Activated CD4-positive, alpha-beta memory T cell treated with anti-CD3 and anti-CD28 coated beads, Interleukin-2, amount 10 ng/mL, durations not matched to agents 7 days and 5 days (primary cell): ENCODE measurements around the gene ACSL6. TPM values are rescaled to one million over a fixed set of nuclear protein-coding genes. Genes with fewer than 3 reads are reported as not detected.

ENCODE experiments used
- CTCF ChIA-PET: fragments of 350-600 bp; sonication (Branson Sonifier 250); formaldehyde crosslinking; loops from one replicate; lab custom pipeline; 2021; ENCODE audit warnings: antibody characterized with exemption, inconsistent platforms; lab: Charles Lee
- POLR2A ChIA-PET: fragments of 350-600 bp; sonication (Branson Sonifier 250); formaldehyde crosslinking; loops from one replicate; lab custom pipeline; 2021; ENCODE audit warnings: antibody characterized with exemption; lab: Charles Lee
- DNase-seq: peaks from one replicate; pipeline ENCODE4 v3.0.0-alpha.2; 2020
- H3K27ac Mint-ChIP-seq: one replicate; pipeline ENCODE4 v1.8.0; 2021; ENCODE audit warnings: mild to moderate bottlenecking, mixed read lengths
- H3K27me3 Mint-ChIP-seq: one replicate; pipeline ENCODE4 v1.8.0; 2021; ENCODE audit warnings: mixed read lengths
- H3K36me3 Mint-ChIP-seq: one replicate; pipeline ENCODE4 v1.8.0; 2021; ENCODE audit warnings: low read depth, mixed read lengths
- H3K4me1 Mint-ChIP-seq: one replicate; pipeline ENCODE4 v1.8.0; 2021; ENCODE audit warnings: mixed read lengths
- H3K4me3 Mint-ChIP-seq: one replicate; pipeline ENCODE4 v1.8.0; 2021; ENCODE audit warnings: mild to moderate bottlenecking, mixed read lengths
- H3K9me3 Mint-ChIP-seq: one replicate; pipeline ENCODE4 v1.8.0; 2021; ENCODE audit warnings: mixed read lengths
- total RNA-seq, 2 experiments: library from RNA; stranded (reverse); gene quantifications; one replicate each; pipeline ENCODE4 v1.2.3, GENCODE V29; 2021

ACSL6 gene
- total RNA-seq, 2 experiments from 2014 or later: 10.6 to 11.5 TPM

GRCh38 chr5:132033122-132033521 lies 21.7 kb upstream of the ACSL6 start:
- H3K27ac Mint-ChIP-seq: no peak overlapping the region
- H3K9me3 Mint-ChIP-seq: peaks cover 11% of the 10 kb centered on the region
- POLR2A ChIA-PET: no interaction called here
- H3K4me1 Mint-ChIP-seq: no peaks in the 10 kb centered on the region
- H3K4me3 Mint-ChIP-seq: no peak overlapping the region
- DNase-seq: no peak
- CTCF ChIA-PET: no interaction called here
- H3K27me3 Mint-ChIP-seq: peaks cover 56% of the 10 kb centered on the region
- H3K36me3 Mint-ChIP-seq: peaks cover 16% of the 10 kb centered on the region

- Mint-ChIP-seq H3K27ac (no peak overlapping the region), H3K9me3 (peaks cover 11% of the 10 kb centered on the region), H3K4me3 (no peak overlapping the region), H3K4me1 (no peaks in the 10 kb centered on the region), H3K27me3 (peaks cover 51% of the 10 kb centered on the region), H3K36me3 (peaks cover 16% of the 10 kb centered on the region)
- ChIA-PET POLR2A (no interaction called here), CTCF (interaction anchor here (1.0 kb wide), 1 partner anchor 206 kb away, joined by 3 read pairs; no protein-coding TSS in a partner anchor)
- DNase-seq: no peak
Measured at GRCh38 chr5:132032196-132032595, 20.7 kb upstream of the ACSL6 start.

DNA sequence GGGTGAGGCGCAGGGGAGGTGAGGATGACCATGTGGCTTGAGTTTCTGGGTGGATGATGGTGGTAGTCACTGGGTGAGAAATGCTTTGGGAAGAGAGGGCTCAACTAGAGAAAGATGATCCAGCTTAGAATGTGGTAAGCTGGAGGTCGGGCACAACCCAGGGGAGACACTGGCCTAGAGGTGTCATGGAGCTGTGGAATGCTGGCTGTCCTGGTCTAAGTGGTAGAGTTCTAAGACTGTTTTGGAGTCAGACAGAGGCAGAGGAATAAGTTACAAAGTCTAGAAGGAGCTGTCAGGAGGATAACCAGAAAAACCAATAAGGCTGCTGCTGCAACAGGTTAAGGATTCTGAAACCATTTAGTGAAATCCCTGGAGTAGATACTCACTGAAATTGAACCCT lies 19.2 kb upstream of the ACSL6 start:
- no peaks in the 10 kb centered on the region for H3K4me1 Mint-ChIP-seq
- POLR2A ChIA-PET: no interaction called here

DNA sequence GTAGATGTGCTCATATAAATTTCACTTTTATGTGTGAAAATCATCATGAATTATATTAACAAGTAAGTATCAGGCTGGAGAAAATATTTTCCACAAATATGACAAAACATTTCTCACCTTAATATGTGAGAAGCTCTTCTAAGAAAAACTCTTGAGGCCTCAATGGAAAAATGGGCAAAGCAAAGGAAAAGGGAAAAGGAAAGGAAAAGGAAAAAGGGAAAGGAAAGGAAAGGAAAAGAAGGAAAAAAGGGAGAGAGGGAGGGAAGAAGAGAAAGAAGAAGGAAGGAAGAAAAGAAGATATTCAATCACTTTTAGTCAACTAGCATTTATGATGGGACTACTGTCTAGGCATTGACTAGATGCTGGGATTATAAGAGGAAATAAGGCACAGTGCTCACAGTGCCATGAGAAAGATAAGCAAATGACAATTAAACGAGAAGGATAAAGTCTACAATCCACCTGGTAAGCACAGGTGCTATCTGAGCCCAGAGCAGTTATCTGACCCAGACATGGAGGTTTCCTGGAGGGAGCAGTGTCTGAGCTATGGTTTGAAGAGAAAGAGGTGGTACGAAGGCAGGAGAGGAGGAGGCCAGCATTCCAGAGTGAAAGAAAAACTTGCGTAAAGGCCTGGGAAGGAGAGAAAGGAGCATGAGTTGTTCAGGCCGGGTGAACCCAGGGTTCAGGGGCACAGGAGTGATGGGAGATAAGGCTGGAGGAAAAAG lies 18.3 kb upstream of the ACSL6 start:
- H3K4me1 Mint-ChIP-seq: no peaks in the 10 kb centered on the region
- peaks cover 44% of the 10 kb centered on the region for H3K27me3 Mint-ChIP-seq
- CTCF ChIA-PET: interaction anchor here (0.7 to 1.1 kb wide), 3 partner anchors 24 to 958 kb away, joined by 3 read pairs; no protein-coding TSS in a partner anchor
- H3K9me3 Mint-ChIP-seq: peaks cover 11% of the 10 kb centered on the region
- no peak overlapping the region for H3K4me3 Mint-ChIP-seq
- no peak for DNase-seq
- no peak overlapping the region for H3K27ac Mint-ChIP-seq
- POLR2A ChIA-PET: no interaction called here
- H3K36me3 Mint-ChIP-seq: peaks cover 16% of the 10 kb centered on the region

More for the DNA sequence above, 19.2 kb upstream of the ACSL6 start:
- peaks cover 44% of the 10 kb centered on the region for H3K27me3 Mint-ChIP-seq
- H3K36me3 Mint-ChIP-seq: peaks cover 16% of the 10 kb centered on the region
- no peak for DNase-seq
- no peak overlapping the region for H3K4me3 Mint-ChIP-seq
- CTCF ChIA-PET: interaction anchor here (1.1 kb wide), 1 partner anchor 23 kb away, joined by 3 read pairs; no protein-coding TSS in a partner anchor
- peaks cover 11% of the 10 kb centered on the region for H3K9me3 Mint-ChIP-seq
- H3K27ac Mint-ChIP-seq: no peak overlapping the region

GRCh38 chr5:132027027-132027426 lies 15.6 kb upstream of the ACSL6 start:
- peaks cover 10% of the 10 kb centered on the region for H3K36me3 Mint-ChIP-seq
- DNase-seq: no peak
- peaks cover 26% of the 10 kb centered on the region for H3K27me3 Mint-ChIP-seq
- ChIA-PET CTCF (interaction anchor here (1.1 to 1.4 kb wide), 2 partner anchors 26 to 36 kb away, joined by 3 to 4 read pairs; no protein-coding TSS in a partner anchor), POLR2A (interaction anchor here (1.0 to 1.2 kb wide), 2 partner anchors 29 to 30 kb away, joined by 3 to 5 read pairs; no protein-coding TSS in a partner anchor)
- H3K9me3 Mint-ChIP-seq: peaks cover 8% of the 10 kb centered on the region
- H3K4me1 Mint-ChIP-seq: peaks cover 8% of the 10 kb centered on the region
- no peak overlapping the region for H3K4me3 Mint-ChIP-seq
- peak overlapping the region; percentile 23 for H3K27ac Mint-ChIP-seq

- Mint-ChIP-seq H3K36me3 (peaks cover 10% of the 10 kb centered on the region), H3K9me3 (peaks cover 8% of the 10 kb centered on the region), H3K4me3 (no peak overlapping the region), H3K27ac (no peak overlapping the region), H3K27me3 (peaks cover 21% of the 10 kb centered on the region), H3K4me1 (peaks cover 9% of the 10 kb centered on the region)
- peak; percentile 72 for DNase-seq
- ChIA-PET CTCF (interaction anchor here (1.1 kb wide), 1 partner anchor 37 kb away, joined by 4 read pairs; no protein-coding TSS in a partner anchor), POLR2A (no interaction called here)
Measured at GRCh38 chr5:132026516-132027008, 15.1 kb upstream of the ACSL6 start.

- no peak for DNase-seq
- Mint-ChIP-seq H3K4me1 (peaks cover 17% of the 10 kb centered on the region), H3K9me3 (peaks cover 6% of the 10 kb centered on the region), H3K36me3 (peaks cover 10% of the 10 kb centered on the region), H3K27me3 (peaks cover 22% of the 10 kb centered on the region), H3K4me3 (no peak overlapping the region), H3K27ac (no peak overlapping the region)
- POLR2A ChIA-PET: no interaction called here
- CTCF ChIA-PET: no interaction called here
Measured at GRCh38 chr5:132025403-132025971, 14.0 kb upstream of the ACSL6 start.

DNA sequence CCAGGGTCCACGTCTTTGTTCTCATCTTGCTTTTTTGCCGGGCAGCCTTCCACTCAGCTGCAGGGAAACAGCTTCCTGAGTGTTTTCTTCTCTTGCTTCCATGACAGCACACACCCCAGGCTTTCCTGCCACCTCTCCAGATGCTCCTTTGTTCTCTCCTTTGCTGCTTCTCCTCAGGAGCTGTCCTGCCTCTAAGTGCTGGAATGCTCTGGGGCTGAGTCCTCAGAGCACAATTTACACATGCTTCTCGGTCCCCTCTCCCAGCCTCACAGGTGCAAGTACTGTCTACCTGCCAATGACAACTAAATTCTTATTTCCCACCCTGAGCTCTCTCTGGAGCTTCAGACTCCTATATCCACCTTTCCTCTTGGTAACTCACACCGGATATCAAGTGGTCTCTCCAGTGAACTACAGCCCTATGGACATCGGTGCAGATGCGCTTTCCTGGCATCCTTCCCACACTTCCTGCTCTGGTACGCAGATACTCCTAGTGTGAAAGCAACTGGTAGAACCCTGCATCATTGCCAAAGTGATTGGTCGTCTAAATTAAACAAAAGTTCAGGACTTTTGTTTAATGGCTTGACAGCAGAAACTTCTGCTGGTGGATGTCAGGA lies 13.4 kb upstream of the ACSL6 start:
- no peak overlapping the region for H3K4me3 Mint-ChIP-seq
- ChIA-PET CTCF (no interaction called here), POLR2A (interaction anchor here (1.5 kb wide), 1 partner anchor 13 kb away, joined by 4 read pairs; the partner anchor contains the start of gene ACSL6)
- no peak overlapping the region for H3K27ac Mint-ChIP-seq
- H3K4me1 Mint-ChIP-seq: peaks cover 23% of the 10 kb centered on the region
- H3K27me3 Mint-ChIP-seq: peaks cover 16% of the 10 kb centered on the region
- H3K36me3 Mint-ChIP-seq: peaks cover 5% of the 10 kb centered on the region
- no peaks in the 10 kb centered on the region for H3K9me3 Mint-ChIP-seq
- DNase-seq: no peak

GRCh38 chr5:132024117-132024435 lies 12.6 kb upstream of the ACSL6 start:
- no peak for DNase-seq
- Mint-ChIP-seq H3K4me1 (peaks cover 30% of the 10 kb centered on the region), H3K36me3 (no peaks in the 10 kb centered on the region), H3K27ac (no peak overlapping the region), H3K27me3 (peaks cover 11% of the 10 kb centered on the region), H3K9me3 (no peaks in the 10 kb centered on the region), H3K4me3 (no peak overlapping the region)
- ChIA-PET POLR2A (interaction anchor here (1.1 to 1.5 kb wide), 2 partner anchors 13 to 27 kb away, joined by 3 to 4 read pairs; partner anchors contain the start of gene ACSL6), CTCF (no interaction called here)

DNA sequence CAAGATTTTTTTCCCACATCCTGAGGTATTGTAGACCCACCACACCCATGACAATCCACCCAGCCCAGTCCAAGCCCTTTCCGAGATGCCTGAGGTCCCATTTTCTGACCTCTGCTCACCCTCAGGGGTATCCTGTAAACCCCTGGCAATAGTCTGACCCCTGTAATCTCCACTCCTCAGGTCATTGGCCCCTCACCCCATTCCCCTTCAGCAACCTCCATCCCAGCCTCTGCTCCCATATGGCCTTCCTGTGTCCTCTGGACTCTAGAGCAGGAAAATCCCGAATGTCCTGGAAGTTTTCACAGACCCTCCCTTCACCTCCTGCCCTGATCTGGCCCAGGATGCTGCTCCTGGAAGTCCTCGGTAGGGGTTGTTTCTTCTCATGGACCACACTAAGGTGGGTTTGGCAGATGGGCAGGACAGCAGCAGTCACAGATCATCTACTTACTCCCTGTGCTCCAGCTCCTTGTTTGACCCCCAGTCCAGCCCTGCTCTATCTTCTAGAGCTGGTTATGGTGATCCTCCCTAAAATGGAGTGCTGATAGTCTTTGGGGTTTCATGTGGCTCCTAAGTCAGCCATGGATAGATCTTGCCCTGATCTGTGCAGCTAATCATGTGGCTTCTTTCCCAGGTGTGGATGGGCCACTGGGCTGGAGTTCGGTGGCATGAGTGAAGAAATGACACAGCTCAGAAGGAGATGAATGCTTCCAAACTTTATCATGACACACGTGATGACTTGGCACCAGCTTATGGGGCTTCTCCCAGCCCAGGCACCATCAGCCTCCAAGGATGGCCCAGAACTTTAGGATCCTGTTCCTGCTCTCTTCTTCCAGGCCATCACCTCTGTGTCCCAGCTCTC lies 12.0 kb upstream of the ACSL6 start:
- POLR2A ChIA-PET: interaction anchor here (1.1 to 1.5 kb wide), 2 partner anchors 12 to 27 kb away, joined by 3 to 4 read pairs; partner anchors contain the start of gene ACSL6
- Mint-ChIP-seq H3K27me3 (peaks cover 15% of the 10 kb centered on the region), H3K27ac (no peak overlapping the region), H3K36me3 (no peaks in the 10 kb centered on the region), H3K9me3 (no peaks in the 10 kb centered on the region), H3K4me1 (peaks cover 35% of the 10 kb centered on the region), H3K4me3 (no peak overlapping the region)
- CTCF ChIA-PET: interaction anchor here (1.0 to 1.6 kb wide), 2 partner anchors 17 to 40 kb away, joined by 3 read pairs; no protein-coding TSS in a partner anchor
- DNase-seq: no peak

GRCh38 chr5:132022737-132023136 lies 11.3 kb upstream of the ACSL6 start:
- Mint-ChIP-seq H3K9me3 (no peaks in the 10 kb centered on the region), H3K4me3 (no peak overlapping the region), H3K4me1 (peaks cover 42% of the 10 kb centered on the region), H3K36me3 (no peaks in the 10 kb centered on the region), H3K27me3 (peaks cover 17% of the 10 kb centered on the region), H3K27ac (no peak overlapping the region)
- no peak for DNase-seq
- ChIA-PET POLR2A (no interaction called here), CTCF (interaction anchor here (1.0 to 1.6 kb wide), 2 partner anchors 17 to 41 kb away, joined by 3 read pairs; no protein-coding TSS in a partner anchor)

GRCh38 chr5:132021654-132022053 lies 10.2 kb upstream of the ACSL6 start:
- Mint-ChIP-seq H3K9me3 (no peaks in the 10 kb centered on the region), H3K27me3 (peaks cover 27% of the 10 kb centered on the region), H3K27ac (no peak overlapping the region), H3K36me3 (no peaks in the 10 kb centered on the region), H3K4me3 (no peak overlapping the region), H3K4me1 (peaks cover 51% of the 10 kb centered on the region)
- POLR2A ChIA-PET: interaction anchor here (0.7 to 1.9 kb wide), 4 partner anchors 10 to 225 kb away, joined by 4 to 7 read pairs (median 5); partner anchors contain the start of genes ACSL6 and FNIP1
- CTCF ChIA-PET: interaction anchor here (0.5 to 1.6 kb wide), 3 partner anchors 16 to 433 kb away, joined by 3 to 4 read pairs (median 3); no protein-coding TSS in a partner anchor
- DNase-seq: no peak
